WTC11 (cell line): ENCODE measurements around the gene JKAMP. TPM values are rescaled to one million over a fixed set of nuclear protein-coding genes. Genes with fewer than 3 reads are reported as not detected.
A peak's percentile ranks its signal among the peaks of the same experiment; 100 is the strongest.

Experiments
- ATAC-seq: fragments of 200-7000 bp; cut with Tn5 transposase; 2 replicates; pipeline ENCODE4 v1.10.0; 2021; ENCODE audit warnings: mild to moderate bottlenecking, moderate library complexity
- CTCF ChIA-PET: fragments of 300-600 bp; sonication (Branson Sonifier 250); formaldehyde crosslinking; loops from one replicate; lab custom pipeline; 2021; ENCODE audit warnings: antibody characterized with exemption; lab: Charles Lee
- POLR2A ChIA-PET: fragments of 350-600 bp; sonication (Branson Sonifier 250); formaldehyde crosslinking; loops from one replicate; lab custom pipeline; 2021; ENCODE audit warnings: antibody characterized with exemption; lab: Charles Lee
- DNase-seq: peaks from one replicate; pipeline ENCODE4 v3.0.0; 2021; ENCODE audit warnings: low spot score
- H3K27ac Mint-ChIP-seq: 2 replicates; pipeline ENCODE4 v1.8.0; 2021; ENCODE audit warnings: mixed read lengths
- H3K27me3 Mint-ChIP-seq: 2 replicates; pipeline ENCODE4 v1.8.0; 2021; ENCODE audit warnings: low read depth, mild to moderate bottlenecking, moderate library complexity, mixed read lengths
- H3K36me3 Mint-ChIP-seq: 2 replicates; pipeline ENCODE4 v1.8.0; 2021; ENCODE audit warnings: mixed read lengths
- H3K4me1 Mint-ChIP-seq: 2 replicates; pipeline ENCODE4 v1.8.0; 2022; ENCODE audit warnings: mixed read lengths
- H3K4me3 Mint-ChIP-seq: 2 replicates; pipeline ENCODE4 v1.8.0; 2021; ENCODE audit warnings: mild to moderate bottlenecking, moderate library complexity, mixed read lengths
- H3K9me3 Mint-ChIP-seq: 2 replicates; pipeline ENCODE4 v1.8.0; 2021; ENCODE audit warnings: mixed read lengths
- AFF4 ChIP-seq: sonication (generic); formaldehyde crosslinking; IDR thresholded peaks from 2 replicates; pipeline ENCODE4 v1.8.1; 2023; ENCODE audit warnings: mild to moderate bottlenecking, missing genetic modification reagents, borderline replicate concordance
- ATF3 ChIP-seq: sonication (generic); formaldehyde crosslinking; conservative IDR thresholded peaks from 2 replicates; pipeline ENCODE4 v1.8.1; 2022; ENCODE audit warnings: mild to moderate bottlenecking, missing genetic modification reagents
- CREB1 ChIP-seq: sonication (generic); formaldehyde crosslinking; IDR thresholded peaks from 2 replicates; pipeline ENCODE4 v1.8.0; 2023; ENCODE audit warnings: mild to moderate bottlenecking, missing genetic modification reagents
- E2F5 ChIP-seq: sonication (generic); formaldehyde crosslinking; IDR thresholded peaks from 2 replicates; pipeline ENCODE4 v1.8.1; 2022; ENCODE audit warnings: mild to moderate bottlenecking, moderate library complexity, missing genetic modification reagents
- EMX1 ChIP-seq: fragments of 250-450 bp; sonication (Bioruptor Pico); IDR thresholded peaks from 2 replicates; pipeline ENCODE4 v1.8.0; 2021; ENCODE audit warnings: mild to moderate bottlenecking
- FOXK1 ChIP-seq: sonication (generic); formaldehyde crosslinking; IDR thresholded peaks from 2 replicates; pipeline ENCODE4 v1.8.0; 2022; ENCODE audit warnings: mild to moderate bottlenecking, moderate library complexity, missing genetic modification reagents
- MYBL2 ChIP-seq: sonication (generic); formaldehyde crosslinking; IDR thresholded peaks from 2 replicates; pipeline ENCODE4 v1.8.1; 2023; ENCODE audit warnings: mild to moderate bottlenecking, moderate library complexity, missing genetic modification reagents
- NFYB ChIP-seq: sonication (generic); formaldehyde crosslinking; conservative IDR thresholded peaks from 2 replicates; pipeline ENCODE4 v1.8.0; 2022; ENCODE audit warnings: low read depth, missing genetic modification reagents
- RORB ChIP-seq: fragments of 250-450 bp; sonication (Bioruptor Pico); IDR thresholded peaks from 2 replicates; pipeline ENCODE4 v1.9.0; 2021; ENCODE audit warnings: mild to moderate bottlenecking
- SP1 ChIP-seq: sonication (generic); formaldehyde crosslinking; conservative IDR thresholded peaks from 2 replicates; pipeline ENCODE4 v1.8.1; 2022; ENCODE audit warnings: missing genetic modification reagents
- STAT6 ChIP-seq: sonication (generic); formaldehyde crosslinking; conservative IDR thresholded peaks from 2 replicates; pipeline ENCODE4 v1.8.1; 2023; ENCODE audit warnings: mild to moderate bottlenecking, low read depth, missing genetic modification reagents, moderate library complexity
- TEAD1 ChIP-seq: sonication (generic); formaldehyde crosslinking; IDR thresholded peaks from 2 replicates; pipeline ENCODE4 v1.8.0; 2022; ENCODE audit warnings: mild to moderate bottlenecking, missing genetic modification reagents
- total RNA-seq: library from RNA; stranded (reverse); gene quantifications from 3 replicates; pipeline ENCODE4 v1.2.3, GENCODE V29; 2021
- TF ChIP-seq, protein P1 (sequence below): fragments of 250-450 bp; sonication (Bioruptor Pico); IDR thresholded peaks from 2 replicates; pipeline ENCODE4 v2.1.2; 2022; ENCODE audit warnings: mild to moderate bottlenecking, moderate library complexity
- TF ChIP-seq, protein P2 (sequence below): sonication (generic); formaldehyde crosslinking; IDR thresholded peaks from 2 replicates; pipeline ENCODE4 v1.8.0; 2023; ENCODE audit warnings: mild to moderate bottlenecking, missing genetic modification reagents

JKAMP gene
- total RNA-seq, 1 experiment from 2014 or later: 33.2 TPM

GRCh38 chr14:59465316-59466135 lies 18.8 kb upstream of the JKAMP start, which contains the start of gene GPR135:
TSS of gene GPR135 (minus strand) at chr14:59465380. CDS start at chr14:59465226, 154 bp downstream.
- ATAC-seq: peak; percentile 27
- peaks cover 22% of the 10 kb centered on the region for H3K27me3 Mint-ChIP-seq
- peak; percentile 52 for DNase-seq
- H3K4me3 Mint-ChIP-seq: peak within 1 kb of the TSS; percentile 83
- no peak for TF ChIP-seq CREB1 (CRISPR knock-in tag)
- no peak for TF ChIP-seq STAT6 (CRISPR knock-in tag)
- 0 out of 2 replicates have a peak, but pooled peaks have one; percentile 19 for TF ChIP-seq SP1
- no peak for TF ChIP-seq MYBL2 (CRISPR knock-in tag)
- TF ChIP-seq ATF3 (CRISPR knock-in tag): no peak
- TF ChIP-seq, protein P1, sequence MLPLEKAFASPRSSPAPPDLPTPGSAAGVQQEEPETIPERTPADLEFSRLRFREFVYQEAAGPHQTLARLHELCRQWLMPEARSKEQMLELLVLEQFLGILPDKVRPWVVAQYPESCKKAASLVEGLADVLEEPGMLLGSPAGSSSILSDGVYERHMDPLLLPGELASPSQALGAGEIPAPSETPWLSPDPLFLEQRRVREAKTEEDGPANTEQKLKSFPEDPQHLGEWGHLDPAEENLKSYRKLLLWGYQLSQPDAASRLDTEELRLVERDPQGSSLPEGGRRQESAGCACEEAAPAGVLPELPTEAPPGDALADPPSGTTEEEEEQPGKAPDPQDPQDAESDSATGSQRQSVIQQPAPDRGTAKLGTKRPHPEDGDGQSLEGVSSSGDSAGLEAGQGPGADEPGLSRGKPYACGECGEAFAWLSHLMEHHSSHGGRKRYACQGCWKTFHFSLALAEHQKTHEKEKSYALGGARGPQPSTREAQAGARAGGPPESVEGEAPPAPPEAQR (CRISPR knock-in tag): no peak
- TF ChIP-seq, protein P2, sequence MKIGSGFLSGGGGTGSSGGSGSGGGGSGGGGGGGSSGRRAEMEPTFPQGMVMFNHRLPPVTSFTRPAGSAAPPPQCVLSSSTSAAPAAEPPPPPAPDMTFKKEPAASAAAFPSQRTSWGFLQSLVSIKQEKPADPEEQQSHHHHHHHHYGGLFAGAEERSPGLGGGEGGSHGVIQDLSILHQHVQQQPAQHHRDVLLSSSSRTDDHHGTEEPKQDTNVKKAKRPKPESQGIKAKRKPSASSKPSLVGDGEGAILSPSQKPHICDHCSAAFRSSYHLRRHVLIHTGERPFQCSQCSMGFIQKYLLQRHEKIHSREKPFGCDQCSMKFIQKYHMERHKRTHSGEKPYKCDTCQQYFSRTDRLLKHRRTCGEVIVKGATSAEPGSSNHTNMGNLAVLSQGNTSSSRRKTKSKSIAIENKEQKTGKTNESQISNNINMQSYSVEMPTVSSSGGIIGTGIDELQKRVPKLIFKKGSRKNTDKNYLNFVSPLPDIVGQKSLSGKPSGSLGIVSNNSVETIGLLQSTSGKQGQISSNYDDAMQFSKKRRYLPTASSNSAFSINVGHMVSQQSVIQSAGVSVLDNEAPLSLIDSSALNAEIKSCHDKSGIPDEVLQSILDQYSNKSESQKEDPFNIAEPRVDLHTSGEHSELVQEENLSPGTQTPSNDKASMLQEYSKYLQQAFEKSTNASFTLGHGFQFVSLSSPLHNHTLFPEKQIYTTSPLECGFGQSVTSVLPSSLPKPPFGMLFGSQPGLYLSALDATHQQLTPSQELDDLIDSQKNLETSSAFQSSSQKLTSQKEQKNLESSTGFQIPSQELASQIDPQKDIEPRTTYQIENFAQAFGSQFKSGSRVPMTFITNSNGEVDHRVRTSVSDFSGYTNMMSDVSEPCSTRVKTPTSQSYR (CRISPR knock-in tag): no peak
- TF ChIP-seq EMX1 (CRISPR knock-in tag): no peak
- 0 out of 2 replicates have a peak, but pooled peaks have one; percentile 31 for TF ChIP-seq FOXK1 (CRISPR knock-in tag)
- TF ChIP-seq, all 79 proteins: peak for 2
- Mint-ChIP-seq H3K36me3 (no peaks in the 10 kb centered on the region), H3K4me1 (peaks cover 14% of the 10 kb centered on the region), H3K9me3 (no peaks in the 10 kb centered on the region), H3K27ac (no peak within 1 kb of the TSS)
- ChIA-PET POLR2A (interaction anchor here (0.6 to 2.2 kb wide), 2 partner anchors 19 to 714 kb away, joined by 3 to 13 read pairs; partner anchors contain the start of genes JKAMP and L3HYPDH), CTCF (interaction anchor here (1.0 to 3.4 kb wide), 4 partner anchors 18 to 181 kb away, joined by 3 to 14 read pairs (median 8); partner anchors contain the start of genes JKAMP and L3HYPDH)

DNA sequence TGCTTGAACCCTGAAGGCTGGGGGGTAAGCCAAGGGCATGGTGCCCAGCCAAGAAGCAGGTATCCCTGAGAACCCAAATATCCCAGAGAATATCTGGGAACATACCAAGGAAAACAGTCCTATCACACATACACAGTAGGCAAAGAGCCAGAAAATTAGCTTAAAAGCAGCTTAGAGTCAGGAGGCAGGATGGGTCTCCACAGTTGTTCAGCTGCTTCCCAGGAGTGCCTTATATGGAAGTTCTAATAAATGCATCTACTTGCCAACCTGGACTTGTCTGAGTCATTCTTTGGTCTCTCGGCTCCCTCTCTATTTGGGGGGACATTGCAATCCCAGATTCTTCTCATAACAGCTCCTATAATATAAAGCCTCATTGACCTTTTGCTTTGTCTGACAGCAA lies 10.1 kb upstream of the JKAMP start:
- ChIA-PET CTCF (no interaction called here), POLR2A (no interaction called here)
- no peaks in the 10 kb centered on the region for H3K27me3 Mint-ChIP-seq
- peaks cover 35% of the 10 kb centered on the region for H3K36me3 Mint-ChIP-seq
- no peak for ATAC-seq
- no peak for TF ChIP-seq AFF4 (CRISPR knock-in tag)
- TF ChIP-seq NFYB: no peak
- TF ChIP-seq RORB (CRISPR knock-in tag): no peak
- no peak for TF ChIP-seq TEAD1 (CRISPR knock-in tag)
- TF ChIP-seq E2F5 (CRISPR knock-in tag): no peak
- H3K27ac Mint-ChIP-seq: no peak overlapping the region
- no peak overlapping the region for H3K4me3 Mint-ChIP-seq
- DNase-seq: no peak
- no peaks in the 10 kb centered on the region for H3K9me3 Mint-ChIP-seq
- no peaks in the 10 kb centered on the region for H3K4me1 Mint-ChIP-seq
